Measurements from ENCODE around the gene MFAP4. TPM values are rescaled to one million over a fixed set of nuclear protein-coding genes. Genes with fewer than 3 reads are reported as not detected.
A peak's percentile ranks its signal among the peaks of the same experiment; 100 is the strongest.

The MFAP4 gene
- total RNA-seq, 4 donors from 2014 or later: 30.6 to 131 (median 53.4) TPM

- Histone ChIP-seq H3K4me3 (no peak overlapping the region), H3K9me3 (no peaks in the 10 kb centered on the region), H3K4me1 (peaks cover 3 to 42% (median 33%) of the 10 kb centered on the region in 4 donors), H3K27ac (peak overlapping the region in 1 of 4 donors; percentile 94), H3K36me3 (no peaks in the 10 kb centered on the region), H3K27me3 (no peaks in the 10 kb centered on the region)
- WGBS, 2 donors: 78 to 81% methylated on average over 6 to 7 of the region's 7 CpGs
- no peak for DNase-seq (ENCODE audit: low spot score in 2 of 2)
- no peak for TF ChIP-seq POLR2A (IDR thresholded peaks at IDR 0.05)
- TF ChIP-seq CTCF (IDR thresholded peaks at IDR 0.05): no peak
- no peak for TF ChIP-seq EP300 (IDR thresholded peaks at IDR 0.05)
Measured at GRCh38 chr17:19391432-19391831, 4.4 kb upstream of the MFAP4 start.

- peaks cover 3 to 46% (median 38%) of the 10 kb centered on the region in 4 donors for H3K4me1 ChIP-seq
Measured at GRCh38 chr17:19390951-19391350, 4.0 kb upstream of the MFAP4 start.

GRCh38 chr17:19388791-19389785 is 2.1 kb upstream of the MFAP4 start:
- peak overlapping the region; percentile 83 to 97 (median 96) for H3K27ac ChIP-seq
- TF ChIP-seq CTCF (IDR thresholded peaks at IDR 0.05) (no peak), POLR2A (IDR thresholded peaks at IDR 0.05) (no peak), EP300 (IDR thresholded peaks at IDR 0.05) (no peak)
- no peaks in the 10 kb centered on the region for H3K27me3 ChIP-seq
- H3K36me3 ChIP-seq: peaks cover 0 to 6% (median 0%) of the 10 kb centered on the region in 3 donors
- DNase-seq (ENCODE audit: low spot score in 2 of 2): no peak
- 56 to 59% methylated on average over 5 of the region's 5 CpGs for WGBS, 2 donors
- no peaks in the 10 kb centered on the region for H3K9me3 ChIP-seq
- H3K4me1 ChIP-seq: peaks cover 3 to 65% (median 56%) of the 10 kb centered on the region in 4 donors
- H3K4me3 ChIP-seq: no peak overlapping the region

More at GRCh38 chr17:19390951-19391350, 4.0 kb upstream of the MFAP4 start:
- H3K27ac ChIP-seq: peak overlapping the region in 3 of 4 donors; percentile 24 to 97 (median 94)
- 82 to 95% methylated on average over 2 of the region's 2 CpGs for WGBS, 2 donors
- no peaks in the 10 kb centered on the region for H3K36me3 ChIP-seq
- no peak overlapping the region for H3K4me3 ChIP-seq
- no peaks in the 10 kb centered on the region for H3K27me3 ChIP-seq
- TF ChIP-seq POLR2A (IDR thresholded peaks at IDR 0.05): no peak
- no peak for TF ChIP-seq EP300 (IDR thresholded peaks at IDR 0.05)
- TF ChIP-seq CTCF (IDR thresholded peaks at IDR 0.05): no peak
- H3K9me3 ChIP-seq: no peaks in the 10 kb centered on the region
- DNase-seq (ENCODE audit: low spot score in 2 of 2): no peak

- TF ChIP-seq EP300 (IDR thresholded peaks at IDR 0.05): no peak
- no peak for TF ChIP-seq POLR2A (IDR thresholded peaks at IDR 0.05)
- no peak for TF ChIP-seq CTCF (IDR thresholded peaks at IDR 0.05)
- H3K4me1 ChIP-seq: peaks cover 3 to 76% (median 60%) of the 10 kb centered on the region in 4 donors
- H3K36me3 ChIP-seq: peaks cover 0 to 17% (median 3%) of the 10 kb centered on the region in 3 donors
- H3K4me3 ChIP-seq: no peak overlapping the region
- peak in 1 of 2 donors; percentile 61 for DNase-seq (ENCODE audit: low spot score in 2 of 2)
- no peaks in the 10 kb centered on the region for H3K27me3 ChIP-seq
- 80 to 91% methylated on average over 2 of the region's 2 CpGs for WGBS, 2 donors
- no peaks in the 10 kb centered on the region for H3K9me3 ChIP-seq
- H3K27ac ChIP-seq: peak overlapping the region; percentile 83 to 97 (median 96)
Measured at GRCh38 chr17:19387921-19388521, 1.0 kb upstream of the MFAP4 start.
